ENCODE data around the gene WAS.

The WAS gene

DNA sequence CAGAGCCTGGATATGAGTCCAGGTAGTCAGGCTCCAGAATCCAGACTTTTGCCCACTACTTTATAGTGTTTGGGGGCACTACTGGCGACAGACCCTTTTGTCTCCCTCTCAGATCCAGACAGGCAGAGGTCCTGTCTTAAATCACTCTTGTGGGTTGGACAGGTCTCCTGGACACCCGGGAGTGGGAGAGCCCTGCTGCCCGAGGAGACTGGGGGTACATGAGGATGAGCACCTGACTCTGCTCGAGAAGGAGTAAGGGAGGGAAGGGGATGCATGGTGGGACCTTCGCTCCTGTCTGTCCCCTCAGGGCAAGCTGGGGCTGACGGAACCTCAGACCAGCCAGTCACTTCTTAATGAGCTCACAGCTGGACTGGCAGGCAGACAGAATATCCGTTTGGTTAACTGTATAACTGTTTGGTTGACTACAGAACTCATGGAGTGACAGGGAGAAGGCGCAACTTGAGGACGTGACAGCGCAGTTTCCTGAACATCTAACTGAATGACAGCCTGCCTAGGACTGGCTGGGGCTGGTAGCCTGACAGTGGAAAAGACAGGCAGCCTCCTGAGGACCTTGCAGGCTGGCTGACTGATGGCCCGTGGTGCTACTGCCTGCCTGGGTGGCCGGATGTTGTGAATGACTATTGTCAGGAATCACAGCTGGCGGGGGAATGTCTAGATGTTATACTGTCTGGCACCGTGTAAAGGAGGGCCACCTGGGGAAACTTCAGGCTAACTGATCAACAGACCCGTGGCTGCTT lies 11.4 kb downstream of the WAS start:
- TF ChIP-seq, protein P1, sequence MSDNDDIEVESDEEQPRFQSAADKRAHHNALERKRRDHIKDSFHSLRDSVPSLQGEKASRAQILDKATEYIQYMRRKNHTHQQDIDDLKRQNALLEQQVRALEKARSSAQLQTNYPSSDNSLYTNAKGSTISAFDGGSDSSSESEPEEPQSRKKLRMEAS (IDR thresholded peaks at IDR 0.05; ENCODE audit: low read depth, low read length): no peak
- no peak for TF ChIP-seq POLR2A (IDR thresholded peaks at IDR 0.05; ENCODE audit: extremely low read depth, insufficient read length)
- TF ChIP-seq, protein P2, sequence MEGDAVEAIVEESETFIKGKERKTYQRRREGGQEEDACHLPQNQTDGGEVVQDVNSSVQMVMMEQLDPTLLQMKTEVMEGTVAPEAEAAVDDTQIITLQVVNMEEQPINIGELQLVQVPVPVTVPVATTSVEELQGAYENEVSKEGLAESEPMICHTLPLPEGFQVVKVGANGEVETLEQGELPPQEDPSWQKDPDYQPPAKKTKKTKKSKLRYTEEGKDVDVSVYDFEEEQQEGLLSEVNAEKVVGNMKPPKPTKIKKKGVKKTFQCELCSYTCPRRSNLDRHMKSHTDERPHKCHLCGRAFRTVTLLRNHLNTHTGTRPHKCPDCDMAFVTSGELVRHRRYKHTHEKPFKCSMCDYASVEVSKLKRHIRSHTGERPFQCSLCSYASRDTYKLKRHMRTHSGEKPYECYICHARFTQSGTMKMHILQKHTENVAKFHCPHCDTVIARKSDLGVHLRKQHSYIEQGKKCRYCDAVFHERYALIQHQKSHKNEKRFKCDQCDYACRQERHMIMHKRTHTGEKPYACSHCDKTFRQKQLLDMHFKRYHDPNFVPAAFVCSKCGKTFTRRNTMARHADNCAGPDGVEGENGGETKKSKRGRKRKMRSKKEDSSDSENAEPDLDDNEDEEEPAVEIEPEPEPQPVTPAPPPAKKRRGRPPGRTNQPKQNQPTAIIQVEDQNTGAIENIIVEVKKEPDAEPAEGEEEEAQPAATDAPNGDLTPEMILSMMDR (IDR thresholded peaks at IDR 0.05; ENCODE audit: low read depth, low read length): no peak
- no peak for TF ChIP-seq MYC (IDR thresholded peaks at IDR 0.05; ENCODE audit: low read depth, low read length)
- H3K4me3 ChIP-seq (ENCODE audit: low read depth, low read length): no peak overlapping the region
- no peak for DNase-seq (ENCODE audit: low read depth)

DNA sequence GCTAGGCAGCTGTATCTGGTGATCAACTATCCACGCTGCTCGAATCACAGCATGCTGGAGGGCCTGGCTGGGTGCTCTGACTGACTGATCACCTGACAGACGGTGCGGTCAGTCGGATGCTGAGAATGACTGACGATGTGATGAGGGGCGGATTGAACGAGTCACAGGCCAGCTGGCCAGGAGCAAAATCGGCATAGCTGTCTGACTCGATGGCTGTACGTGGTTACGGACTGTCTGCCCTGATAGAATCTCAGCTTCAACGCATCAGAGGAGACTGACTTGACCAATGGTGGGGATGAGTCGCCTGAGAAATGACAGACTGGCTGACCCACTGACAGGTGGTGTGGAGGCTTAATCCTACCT lies 11.9 kb downstream of the WAS start:
- no peak for DNase-seq (ENCODE audit: low read depth)
- TF ChIP-seq MYC (IDR thresholded peaks at IDR 0.05; ENCODE audit: low read depth, low read length) (no peak), POLR2A (IDR thresholded peaks at IDR 0.05; ENCODE audit: extremely low read depth, insufficient read length) (no peak)
- TF ChIP-seq, protein P1 (IDR thresholded peaks at IDR 0.05; ENCODE audit: low read depth, low read length): no peak
- TF ChIP-seq, protein P2 (IDR thresholded peaks at IDR 0.05; ENCODE audit: low read depth, low read length): no peak

DNA sequence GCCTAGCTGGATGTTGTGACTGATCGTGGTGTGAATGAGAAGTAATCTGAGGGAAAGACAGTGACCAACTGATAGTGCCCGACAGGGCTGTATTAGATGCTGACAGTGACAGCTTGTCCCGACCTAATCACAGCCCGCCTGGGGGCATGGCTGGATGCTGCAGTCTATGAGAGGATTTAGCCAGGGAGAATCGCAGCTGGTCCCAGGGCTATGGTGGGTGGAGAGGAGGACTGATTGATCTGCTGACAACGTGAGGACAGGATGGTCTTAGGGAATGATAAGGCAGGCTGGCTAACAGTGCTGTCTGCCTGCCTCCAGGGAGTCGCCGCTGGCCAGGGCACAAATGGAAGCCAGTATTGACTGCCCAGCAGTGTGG lies 12.3 kb downstream of the WAS start:
- TF ChIP-seq, protein P2 (IDR thresholded peaks at IDR 0.05; ENCODE audit: low read depth, low read length): no peak
- TF ChIP-seq, protein P1 (IDR thresholded peaks at IDR 0.05; ENCODE audit: low read depth, low read length): no peak
- TF ChIP-seq MYC (IDR thresholded peaks at IDR 0.05; ENCODE audit: low read depth, low read length) (no peak), POLR2A (IDR thresholded peaks at IDR 0.05; ENCODE audit: extremely low read depth, insufficient read length) (no peak)
- no peak for DNase-seq (ENCODE audit: low read depth)
- H3K4me3 ChIP-seq (ENCODE audit: low read depth, low read length): peak overlapping the region; percentile 67

More for the DNA sequence above, 11.9 kb downstream of the WAS start:
- peak overlapping the region; percentile 67 for H3K4me3 ChIP-seq (ENCODE audit: low read depth, low read length)

DNA sequence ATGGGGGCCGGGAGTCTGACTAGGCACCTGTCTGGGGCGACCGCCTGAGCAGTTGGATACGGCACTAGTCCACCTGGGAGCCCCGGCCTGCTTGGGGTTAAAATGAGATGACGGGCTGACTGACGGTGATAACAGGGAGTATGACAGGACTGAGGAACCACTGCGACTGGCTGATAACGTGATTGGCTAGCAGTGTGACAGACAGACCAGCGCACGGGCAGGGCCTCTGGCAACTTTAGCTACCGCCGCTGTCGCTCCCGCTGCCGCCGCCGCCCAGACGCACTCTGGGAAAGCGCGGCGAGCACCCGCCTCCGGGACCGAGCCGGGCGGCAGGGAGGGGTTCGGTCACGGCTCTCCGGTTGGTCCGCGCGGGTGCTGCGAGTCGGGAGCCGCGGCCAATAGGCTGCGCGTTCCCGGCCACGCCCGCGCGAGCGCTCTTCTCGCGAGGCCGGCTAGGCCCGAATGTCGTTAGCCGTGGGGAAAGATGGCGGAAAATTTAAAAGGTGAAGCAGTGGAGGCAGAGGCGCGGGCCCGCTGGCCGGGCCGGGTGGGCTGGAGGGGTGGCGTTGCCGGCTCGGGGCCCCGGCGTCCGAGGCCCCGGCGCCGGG lies 12.8 kb downstream of the WAS start, which contains the start of gene SUV39H1:
Gene SUV39H1 (plus strand): TSS at position 434 of the 608 bp plus-strand sequence. CDS start 51 bp downstream, at position 485.
- DNase-seq (ENCODE audit: low read depth): peak; percentile 92

DNA sequence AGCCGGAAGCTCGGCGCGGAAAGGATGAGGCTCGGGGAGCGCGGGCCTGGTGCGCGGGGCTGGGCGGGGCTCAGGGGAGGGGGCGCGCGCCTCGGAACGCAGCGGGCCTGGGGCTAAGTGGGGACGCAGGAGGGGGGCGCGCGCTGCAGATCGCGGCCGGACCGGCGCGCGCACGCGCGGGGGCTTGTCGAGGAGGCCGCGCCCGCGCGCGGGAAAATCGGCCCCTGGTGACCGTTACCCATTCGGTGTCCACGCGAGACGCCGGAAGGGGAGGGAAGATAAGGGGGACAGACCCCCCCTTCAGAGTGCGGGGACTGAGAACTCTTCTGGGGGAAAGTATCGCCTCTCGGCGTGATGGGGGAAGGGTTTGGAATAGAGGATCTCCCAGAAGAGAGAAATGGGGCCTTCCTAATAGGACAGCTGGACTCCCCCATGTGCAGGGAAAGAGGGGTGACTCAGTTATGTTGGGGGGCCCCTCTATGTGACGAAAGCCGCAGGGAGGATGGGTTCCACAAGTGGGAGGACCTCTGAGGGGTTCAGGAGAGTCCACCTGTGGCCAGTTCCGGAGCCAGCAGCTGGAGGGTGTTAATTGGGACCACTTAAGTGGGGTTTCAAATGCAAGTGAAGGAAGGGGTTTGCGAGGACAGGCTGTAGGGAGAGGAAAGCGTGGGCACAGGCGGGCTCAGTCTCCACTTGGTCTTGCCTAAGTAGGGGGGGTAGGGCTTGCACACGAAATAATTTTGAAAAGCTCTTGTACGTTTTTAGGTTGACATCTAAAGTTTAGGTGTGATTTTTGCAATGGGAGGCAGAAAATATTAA lies 13.5 kb downstream of the WAS start:
- TF ChIP-seq POLR2A (IDR thresholded peaks at IDR 0.05; ENCODE audit: extremely low read depth, insufficient read length): no peak
- TF ChIP-seq, protein P2 (IDR thresholded peaks at IDR 0.05; ENCODE audit: low read depth, low read length): no peak
- TF ChIP-seq, protein P1 (IDR thresholded peaks at IDR 0.05; ENCODE audit: low read depth, low read length): no peak
- TF ChIP-seq MYC (IDR thresholded peaks at IDR 0.05; ENCODE audit: low read depth, low read length): no peak
- peak overlapping the region; percentile 75 for H3K4me3 ChIP-seq (ENCODE audit: low read depth, low read length)
- peak; percentile 78 for DNase-seq (ENCODE audit: low read depth)

More for the DNA sequence above, 12.8 kb downstream of the WAS start, which contains the start of gene SUV39H1:
- peak within 1 kb of the TSS; percentile 75 for H3K4me3 ChIP-seq (ENCODE audit: low read depth, low read length)
- TF ChIP-seq, protein P1 (IDR thresholded peaks at IDR 0.05; ENCODE audit: low read depth, low read length): peak; percentile 3; the same call in 1 of the 2 replicates
- TF ChIP-seq MYC (IDR thresholded peaks at IDR 0.05; ENCODE audit: low read depth, low read length) (peak; percentile 41; the same call in 1 of the 2 replicates), POLR2A (IDR thresholded peaks at IDR 0.05; ENCODE audit: extremely low read depth, insufficient read length) (peak; percentile 52)
- TF ChIP-seq, protein P2 (IDR thresholded peaks at IDR 0.05; ENCODE audit: low read depth, low read length): no peak

All from NB4 (cell line).